B cell (primary cell): ENCODE measurements around the gene AQP6. TPM values are rescaled to one million over a fixed set of nuclear protein-coding genes. Genes with fewer than 3 reads are reported as not detected.

Experiments
- ATAC-seq: fragments of 200-7000 bp; cut with Tn5 transposase; one replicate; pipeline ENCODE4 v1.10.0; 2021; ENCODE audit warnings: low read depth, mild to moderate bottlenecking, moderate number of reproducible peaks, moderate library complexity
- CTCF ChIA-PET: fragments of 350-600 bp; sonication (Branson Sonifier 250); formaldehyde crosslinking; loops from one replicate; lab custom pipeline; 2021; ENCODE audit warnings: antibody characterized with exemption, inconsistent platforms; lab: Charles Lee
- POLR2A ChIA-PET: fragments of 350-600 bp; sonication (Branson Sonifier 250); formaldehyde crosslinking; loops from one replicate; lab custom pipeline; 2021; ENCODE audit warnings: antibody characterized with exemption; lab: Charles Lee
- DNase-seq: peaks from one replicate; pipeline ENCODE4 v3.0.0; 2013
- H2AFZ ChIP-seq: 2 replicates; pipeline ENCODE4 v1.6.1; 2012; ENCODE audit warnings: mild to moderate bottlenecking, low read depth, low read length; ENCODE audit not compliant: insufficient read depth, poor library complexity, severe bottlenecking
- H3K27ac ChIP-seq, 2 donors: 1 replicate in 1 of 2; 2 replicates in 1 of 2; pipeline ENCODE4 v1.5.1; 2012 to 2013; ENCODE audit warnings: low read length in 2 of 2, mild to moderate bottlenecking in 2 of 2, moderate library complexity in 1 of 2
- H3K27me3 ChIP-seq, 4 experiments: fragments of 200-600 bp in 1 of 4; sonication (generic) in 1 of 4; replicated peaks in 1 of 4; 1 replicate in 2 of 4; 2 replicates in 2 of 4; pipeline versions ENCODE4 v1.6.1 to v1.7.0; 2013 to 2016; ENCODE audit warnings: low read length in 3 of 4, mild to moderate bottlenecking in 2 of 4, mixed read lengths in 1 of 4, moderate library complexity in 1 of 4; ENCODE audit not compliant: insufficient read depth in 4 of 4, control insufficient read depth in 3 of 4; ENCODE audit errors: control extremely low read depth in 1 of 4
- H3K36me3 ChIP-seq, 2 experiments: replicated peaks in 1 of 2; 1 replicate in 1 of 2; 2 replicates in 1 of 2; pipeline versions ENCODE4 v1.6.1 to v1.7.1; 2013; ENCODE audit warnings: low read length in 1 of 2; ENCODE audit not compliant: insufficient read depth in 2 of 2, control insufficient read depth in 1 of 2; ENCODE audit errors: control extremely low read depth in 1 of 2, extremely low read depth in 1 of 2
- H3K4me1 ChIP-seq, 2 donors: fragments of 200-600 bp in 1 of 2; sonication (generic) in 1 of 2; 1 replicate in 1 of 2; 2 replicates in 1 of 2; pipeline versions ENCODE4 v1.5.1 to v1.6.1; 2013 to 2017; ENCODE audit warnings: low read length in 2 of 2; ENCODE audit not compliant: control insufficient read depth in 2 of 2, insufficient read depth in 2 of 2
- H3K4me2 ChIP-seq: replicated peaks from 2 replicates; pipeline ENCODE3; 2012; ENCODE audit warnings: mild to moderate bottlenecking, low read depth, low read length; ENCODE audit not compliant: poor library complexity, severe bottlenecking
- H3K4me3 ChIP-seq, 5 experiments: fragments of 200-600 bp in 1 of 5; sonication (generic) in 1 of 5; 1 replicate in 3 of 5; 2 replicates in 2 of 5; pipeline versions ENCODE4 v1.5.1 to v1.7.0; 2011 to 2016; ENCODE audit warnings: low read length in 4 of 5, mild to moderate bottlenecking in 4 of 5, low read depth in 2 of 5, control low read depth in 1 of 5, moderate library complexity in 1 of 5; ENCODE audit not compliant: insufficient read depth in 1 of 5; ENCODE audit errors: control extremely low read depth in 1 of 5, extremely low read depth in 1 of 5
- H3K79me2 ChIP-seq: fragments of 200-600 bp; sonication (generic); one replicate; pipeline ENCODE4 v1.6.0; 2016; ENCODE audit warnings: low read length; ENCODE audit not compliant: control insufficient read depth, insufficient read depth
- H3K9ac ChIP-seq: fragments of 200-600 bp; sonication (generic); 2 replicates; pipeline ENCODE4 v1.6.1; 2017; ENCODE audit warnings: mild to moderate bottlenecking, low read length, moderate library complexity
- H3K9me3 ChIP-seq, 3 donors: one replicate each; pipeline versions ENCODE4 v1.6.1 to v1.7.1; 2013; ENCODE audit warnings: low read length in 2 of 3; ENCODE audit not compliant: control insufficient read depth in 2 of 3, insufficient read depth in 1 of 3; ENCODE audit errors: control extremely low read depth in 1 of 3
- H4K20me1 ChIP-seq: 2 replicates; pipeline ENCODE4 v1.6.0; 2012; ENCODE audit warnings: mild to moderate bottlenecking, low read length; ENCODE audit not compliant: insufficient read depth, control insufficient read depth, poor library complexity, severe bottlenecking
- H3K27ac Mint-ChIP-seq: one replicate; pipeline ENCODE4 v1.8.0; 2021; ENCODE audit warnings: mixed read lengths
- H3K27me3 Mint-ChIP-seq: one replicate; pipeline ENCODE4 v1.8.0; 2021; ENCODE audit warnings: mixed read lengths
- H3K4me1 Mint-ChIP-seq: one replicate; pipeline ENCODE4 v1.8.0; 2021; ENCODE audit warnings: mixed read lengths
- H3K4me3 Mint-ChIP-seq: one replicate; pipeline ENCODE4 v1.8.0; 2021; ENCODE audit warnings: mixed read lengths
- H3K9me3 Mint-ChIP-seq: one replicate; pipeline ENCODE4 v1.8.0; 2022; ENCODE audit warnings: mixed read lengths; ENCODE audit not compliant: insufficient read depth
- CTCF ChIP-seq: fragments of 200-600 bp; IDR thresholded peaks from one replicate; pipeline ENCODE4 v1.8.0; 2022; ENCODE audit warnings: antibody characterized with exemption, mild to moderate bottlenecking
- EZH2 ChIP-seq: IDR thresholded peaks from 2 replicates; pipeline ENCODE4 v1.6.1; 2012; ENCODE audit warnings: borderline replicate concordance, low read depth, mild to moderate bottlenecking, moderate library complexity, low read length; ENCODE audit not compliant: insufficient read depth, poor library complexity, severe bottlenecking
- WGBS: methylation state at CpG from one replicate; pipeline ENCODE4 v1.1.5; 2013; ENCODE audit warnings: missing lambda C conversion rate; ENCODE audit not compliant: insufficient coverage; 5-methylcytosine and 5-hydroxymethylcytosine counted together
- intact Hi-C: fragments of 100-400 bp; cut with micrococcal nuclease; formaldehyde crosslinking; loops from one replicate; pipeline ENCODE4 v1.10.0; 2022
- polyA plus RNA-seq: library from polyadenylated mRNA; depleted of rRNA; stranded (reverse); fragments of >200 nt; gene quantifications from 2 replicates; pipeline ENCODE4 v1.2.3, GENCODE V29; 2012
- total RNA-seq, 2 donors: library from RNA; stranded (reverse); fragments of 120-200 nt in 1 of 2; gene quantifications; 1 replicate in 1 of 2; 2 replicates in 1 of 2; pipeline versions ENCODE4 v1.2.3 to v1.2.4, GENCODE V29; 2013 to 2022

The AQP6 gene
- total and polyA plus RNA-seq, 2 donors (not counting 1 experiment from before 2014, with no cell fraction given): not detected

GRCh38 chr12:49955899-49956662 lies 16.7 kb upstream of the AQP6 start:
- Mint-ChIP-seq H3K4me3 (no peak overlapping the region), H3K27me3 (peaks cover 65% of the 10 kb centered on the region), H3K4me1 (peaks cover 9% of the 10 kb centered on the region), H3K9me3 (no peaks in the 10 kb centered on the region), H3K27ac (no peak overlapping the region)
- H3K27ac ChIP-seq: no peak overlapping the region
- intact Hi-C loops: no loop called here
- H2AFZ ChIP-seq: no peak overlapping the region
- no peaks in the 10 kb centered on the region for H4K20me1 ChIP-seq
- peaks cover 11 to 13% of the 10 kb centered on the region in 2 donors for H3K4me1 ChIP-seq
- no peak overlapping the region for H3K4me3 ChIP-seq
- DNase-seq: no peak
- H3K79me2 ChIP-seq: no peaks in the 10 kb centered on the region
- no peak overlapping the region for H3K9ac ChIP-seq
- CTCF ChIA-PET: no interaction called here
- H3K27me3 ChIP-seq: peaks cover 0 to 78% (median 26%) of the 10 kb centered on the region in 4 experiments
- no peaks in the 10 kb centered on the region for H3K36me3 ChIP-seq
- TF ChIP-seq EZH2: no peak
- no peak for ATAC-seq
- peaks cover 0 to 2% (median 0%) of the 10 kb centered on the region in 3 donors for H3K9me3 ChIP-seq
- H3K4me2 ChIP-seq: no peak overlapping the region
- POLR2A ChIA-PET: no interaction called here
- WGBS: 7% methylated on average over 9 of the region's 13 CpGs

- Histone ChIP-seq H3K36me3 (no peaks in the 10 kb centered on the region), H4K20me1 (no peaks in the 10 kb centered on the region), H3K27ac (no peak overlapping the region), H3K4me3 (no peak overlapping the region), H3K9ac (no peak overlapping the region), H3K4me2 (no peak overlapping the region), H3K27me3 (peaks cover 0 to 78% (median 26%) of the 10 kb centered on the region in 4 experiments), H3K79me2 (no peaks in the 10 kb centered on the region), H3K9me3 (peaks cover 0 to 2% (median 0%) of the 10 kb centered on the region in 3 donors), H3K4me1 (peaks cover 11 to 16% of the 10 kb centered on the region in 2 donors), H2AFZ (no peak overlapping the region)
- intact Hi-C loops: no loop called here
- Mint-ChIP-seq H3K4me1 (peaks cover 9% of the 10 kb centered on the region), H3K9me3 (no peaks in the 10 kb centered on the region), H3K27me3 (peaks cover 65% of the 10 kb centered on the region), H3K4me3 (no peak overlapping the region), H3K27ac (no peak overlapping the region)
- no peak for TF ChIP-seq CTCF
- ATAC-seq (no peak), DNase-seq (no peak)
- ChIA-PET CTCF (interaction anchor here (3.0 kb wide), 1 partner anchor 10 kb away, joined by 17 read pairs; no protein-coding TSS in a partner anchor), POLR2A (no interaction called here)
- WGBS: 73% methylated on average over 3 of the region's 6 CpGs
Measured at GRCh38 chr12:49956663-49957569, 15.8 kb upstream of the AQP6 start.
